HG02938 (cell line): Measurements from ENCODE around the gene CMTM8.

Experiments
- ATAC-seq: cut with Tn5 transposase; IDR thresholded peaks from one replicate; pipeline ENCODE4 v1.9.1; 2021; ENCODE audit warnings: mild to moderate bottlenecking, moderate library complexity; ENCODE audit not compliant: unreplicated experiment

CMTM8 gene

DNA sequence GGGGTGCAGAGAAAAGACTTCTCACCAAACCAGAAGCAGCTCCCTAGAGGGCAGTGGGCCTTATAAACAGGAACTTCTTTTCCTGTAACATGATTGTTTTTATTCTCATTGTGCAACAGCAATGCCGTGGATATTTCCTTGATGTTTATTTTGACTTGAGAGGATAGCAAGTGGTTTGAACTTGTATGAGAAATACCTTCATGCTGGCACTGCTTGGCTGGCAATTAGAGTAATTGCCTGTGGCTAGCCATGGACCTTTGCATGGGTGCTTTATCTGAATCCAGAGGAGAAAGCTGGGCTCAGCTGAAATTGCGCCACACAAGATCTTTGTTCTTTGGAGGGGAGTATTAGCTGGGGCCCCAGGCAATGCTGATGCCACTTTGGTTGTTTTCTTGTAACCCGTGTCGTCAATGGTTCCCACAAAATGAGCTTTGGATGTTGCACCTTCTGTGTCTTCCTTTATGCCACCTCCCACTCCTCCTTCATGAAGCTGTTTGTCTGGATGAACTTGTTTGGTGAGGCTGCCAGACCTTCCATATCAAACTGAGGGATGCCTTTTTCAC is 37.9 kb downstream of the CMTM8 start:
- ATAC-seq, result no peak

DNA sequence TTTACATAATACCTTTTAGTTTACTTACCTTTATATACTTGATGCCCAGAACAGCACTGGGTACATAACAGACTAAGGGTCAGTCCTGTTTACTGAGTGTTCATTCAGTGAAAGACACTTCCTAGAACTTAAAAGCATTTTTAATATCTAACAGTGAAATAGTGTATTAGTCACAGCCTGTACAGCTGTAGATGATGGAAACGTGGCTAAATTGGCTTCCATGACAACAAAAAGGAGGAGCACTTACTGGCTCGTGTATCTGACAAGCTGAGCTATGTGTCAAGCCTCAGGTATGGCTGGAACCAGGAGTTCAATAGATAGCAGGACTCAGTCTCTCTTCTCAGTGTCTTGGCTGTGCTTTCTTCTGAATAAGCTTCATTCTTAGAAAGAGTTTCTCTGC is 40.2 kb downstream of the CMTM8 start:
- no peak for ATAC-seq

DNA sequence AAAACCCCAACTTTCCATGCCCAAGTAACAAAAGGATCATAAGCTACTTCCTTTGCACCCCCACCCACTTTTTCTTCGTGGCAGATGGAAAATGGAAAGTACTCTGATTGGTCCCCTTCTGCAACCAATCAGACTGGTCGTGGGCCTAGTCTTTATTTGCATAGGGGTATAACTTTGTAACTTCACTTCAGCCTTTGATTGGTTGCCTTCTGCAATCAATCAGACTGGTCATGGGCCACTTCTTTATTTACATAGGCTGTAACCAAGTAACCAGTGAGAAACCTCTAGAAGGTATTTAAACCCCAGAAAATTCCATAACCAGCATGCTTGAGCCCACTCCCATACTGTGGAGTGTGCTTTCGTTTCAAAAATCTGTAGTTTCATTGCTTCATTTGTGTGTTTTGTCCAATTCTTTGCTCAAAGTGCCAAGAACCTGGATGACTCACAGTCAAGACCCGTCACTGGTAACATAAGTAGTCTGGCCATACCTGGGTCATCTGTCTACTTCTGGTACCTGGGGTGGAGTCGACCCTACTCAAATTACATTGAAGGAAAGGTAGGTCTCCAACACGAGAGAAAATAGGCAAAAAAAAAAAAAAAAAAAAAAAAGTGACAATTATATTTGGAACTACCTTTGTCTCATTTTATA is 41.9 kb downstream of the CMTM8 start:
- ATAC-seq, result no peak

DNA sequence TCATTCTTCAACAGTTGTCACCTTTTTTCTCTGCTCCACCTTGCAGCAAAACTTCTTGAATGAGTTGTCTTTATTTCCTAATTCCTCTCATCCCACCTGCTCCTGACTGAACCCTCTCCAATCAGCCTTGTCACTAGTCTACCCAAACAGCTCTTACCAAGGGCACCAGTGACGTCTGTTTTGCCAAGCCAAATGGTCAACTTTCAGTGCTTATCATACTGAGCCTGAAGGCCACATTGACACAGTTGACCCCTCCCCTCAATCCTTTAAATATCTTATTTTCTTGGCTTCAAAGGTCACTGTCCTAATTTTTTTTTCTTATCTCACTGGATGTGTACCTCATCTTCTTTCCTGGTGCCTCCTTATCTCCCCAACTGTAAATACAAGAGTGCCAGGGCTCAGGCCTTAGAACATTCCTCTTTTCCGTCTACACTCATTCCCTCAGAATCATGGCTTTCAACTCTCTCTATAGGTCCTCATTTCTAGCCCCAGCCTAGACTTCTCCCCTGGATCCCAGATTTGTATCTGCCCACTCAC is 43.2 kb downstream of the CMTM8 start:
- no peak for ATAC-seq

DNA sequence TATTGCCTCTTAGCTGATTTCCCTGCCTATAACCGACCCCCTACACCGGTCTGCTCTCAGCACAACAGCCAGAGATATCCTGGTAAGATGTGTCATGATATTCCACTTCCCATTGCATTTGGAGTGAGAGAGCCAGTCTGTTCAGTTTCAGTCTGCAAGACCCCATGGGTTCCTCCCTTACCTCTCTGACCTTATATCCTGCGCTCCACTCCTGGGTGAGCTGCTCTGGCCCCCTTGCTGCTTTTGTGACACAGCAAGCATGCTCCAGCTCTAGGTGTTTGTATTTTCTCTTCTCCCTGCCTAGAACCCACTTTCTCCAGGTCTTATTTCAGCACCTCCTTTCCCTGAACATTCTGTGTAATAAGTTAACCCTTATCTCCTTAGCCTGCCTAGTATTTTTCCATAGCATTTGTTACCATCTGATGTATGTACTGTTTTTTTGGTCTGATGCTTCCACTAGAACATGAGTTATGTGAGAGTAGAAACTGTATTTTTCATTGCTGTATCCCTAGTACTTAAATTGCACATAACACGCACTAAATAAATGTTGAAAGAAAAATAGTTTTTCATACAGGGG is 44.2 kb downstream of the CMTM8 start:
- ATAC-seq, result no peak

DNA sequence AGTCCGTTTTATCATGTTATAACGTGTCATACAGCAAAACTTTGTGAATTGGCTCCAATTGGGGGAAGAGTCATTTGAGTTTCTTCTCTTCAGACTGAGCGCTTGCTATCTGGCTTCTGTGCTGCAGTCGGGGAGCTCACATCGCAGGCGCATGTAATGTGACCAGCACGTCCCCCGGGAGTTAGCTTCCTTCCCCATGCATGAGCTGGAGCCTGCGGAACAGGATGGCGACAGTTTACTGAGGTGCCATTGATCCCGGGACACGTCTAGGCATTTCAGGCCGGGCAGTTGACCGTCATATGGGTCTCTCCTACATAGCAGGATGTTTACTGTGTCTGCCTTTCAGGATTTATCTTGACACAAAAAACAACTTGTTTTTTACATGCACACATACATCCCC is 44.8 kb downstream of the CMTM8 start:
- no peak for ATAC-seq

DNA sequence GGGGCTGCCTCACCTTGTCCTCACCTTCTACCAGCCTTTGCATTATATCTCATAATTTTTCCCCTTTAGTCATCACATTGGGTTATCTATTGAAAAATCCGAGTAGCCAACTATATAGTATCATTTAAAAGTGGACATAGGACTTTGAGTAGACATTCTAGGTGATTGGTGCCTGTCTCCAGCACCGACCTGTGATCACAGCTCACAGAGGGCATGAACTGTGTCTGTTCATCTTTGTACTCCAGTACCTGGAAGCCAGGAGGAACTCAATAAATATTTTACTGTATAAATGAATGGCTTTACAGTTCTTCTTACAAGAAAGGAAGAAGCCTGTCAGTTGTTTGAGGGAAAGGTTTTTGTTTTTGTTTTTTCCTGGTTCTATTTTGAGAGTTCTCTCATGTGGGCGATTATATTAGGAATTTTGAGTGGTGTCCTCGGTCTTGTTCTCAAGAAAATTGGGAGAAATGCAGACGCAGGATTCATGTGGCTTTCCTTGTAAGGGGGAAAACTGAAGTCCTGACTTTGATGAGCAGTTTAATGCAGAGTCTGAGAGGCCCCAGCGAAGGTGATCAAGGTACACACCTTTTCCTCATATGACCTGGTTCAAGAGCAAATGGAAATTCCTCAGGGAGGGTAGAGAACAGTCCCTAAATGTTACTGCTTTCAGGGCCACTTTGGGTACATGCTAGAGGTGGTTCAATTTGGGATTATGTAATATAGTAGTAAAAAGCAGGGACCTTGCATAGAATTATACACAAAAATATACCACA is 46.1 kb downstream of the CMTM8 start:
- ATAC-seq, result no peak

DNA sequence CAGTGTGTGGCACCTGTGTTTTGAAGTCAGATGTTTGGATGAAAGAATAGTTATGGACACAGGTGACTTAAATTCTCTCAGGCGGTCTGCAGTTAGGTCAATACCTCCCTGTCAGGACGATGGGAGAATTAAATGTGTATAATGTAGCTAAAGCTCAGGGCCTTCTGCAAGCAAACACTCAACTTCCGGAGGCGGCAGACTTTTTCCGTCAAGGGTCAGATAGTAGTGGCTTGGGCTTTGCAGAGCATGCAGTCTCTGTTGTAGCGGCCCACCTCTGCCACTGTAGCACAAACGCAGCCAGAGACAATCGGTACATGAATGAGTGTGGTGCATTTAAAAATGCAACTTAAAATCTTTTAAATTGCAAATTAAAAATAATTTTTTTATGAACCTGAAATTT is 47.4 kb downstream of the CMTM8 start:
- no peak for ATAC-seq

DNA sequence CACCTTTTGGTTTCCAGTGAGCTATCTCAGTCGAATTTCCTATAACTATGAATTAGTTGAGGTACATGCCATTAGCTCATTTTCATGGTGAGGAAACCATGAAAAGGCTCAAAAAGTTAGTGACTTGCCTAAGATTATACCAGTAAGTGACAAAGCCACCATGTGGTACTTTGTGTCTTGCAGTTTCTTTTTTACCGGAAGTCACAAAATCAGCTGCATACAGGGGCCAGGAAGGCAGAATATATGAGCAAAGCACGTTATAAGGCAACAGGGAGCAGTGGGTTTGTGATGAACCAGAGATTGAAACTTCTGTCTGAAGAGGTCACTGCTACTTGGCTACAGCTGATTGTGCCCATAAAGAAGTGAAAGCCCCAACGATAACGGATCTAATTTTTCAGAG is 50.3 kb downstream of the CMTM8 start:
- no peak for ATAC-seq

DNA sequence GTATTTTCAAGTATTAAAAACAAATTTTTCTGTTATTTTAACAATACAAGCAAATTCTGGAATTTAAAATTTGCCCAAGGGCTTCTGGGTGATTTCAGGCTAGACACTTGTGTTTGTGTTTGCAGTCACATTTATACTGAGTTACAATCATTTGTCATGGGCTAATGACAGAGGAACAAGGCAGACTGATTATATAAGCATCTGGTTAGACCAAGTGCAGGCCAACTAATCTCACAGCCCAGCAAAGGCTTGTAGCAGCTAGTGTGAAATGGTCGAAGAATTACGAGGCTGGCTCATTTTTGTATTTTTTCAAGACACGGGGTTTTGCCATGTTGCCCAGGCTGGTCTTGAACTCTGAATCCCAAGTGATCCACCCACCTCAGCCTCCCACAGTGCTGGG is 52.1 kb downstream of the CMTM8 start:
- no peak for ATAC-seq

DNA sequence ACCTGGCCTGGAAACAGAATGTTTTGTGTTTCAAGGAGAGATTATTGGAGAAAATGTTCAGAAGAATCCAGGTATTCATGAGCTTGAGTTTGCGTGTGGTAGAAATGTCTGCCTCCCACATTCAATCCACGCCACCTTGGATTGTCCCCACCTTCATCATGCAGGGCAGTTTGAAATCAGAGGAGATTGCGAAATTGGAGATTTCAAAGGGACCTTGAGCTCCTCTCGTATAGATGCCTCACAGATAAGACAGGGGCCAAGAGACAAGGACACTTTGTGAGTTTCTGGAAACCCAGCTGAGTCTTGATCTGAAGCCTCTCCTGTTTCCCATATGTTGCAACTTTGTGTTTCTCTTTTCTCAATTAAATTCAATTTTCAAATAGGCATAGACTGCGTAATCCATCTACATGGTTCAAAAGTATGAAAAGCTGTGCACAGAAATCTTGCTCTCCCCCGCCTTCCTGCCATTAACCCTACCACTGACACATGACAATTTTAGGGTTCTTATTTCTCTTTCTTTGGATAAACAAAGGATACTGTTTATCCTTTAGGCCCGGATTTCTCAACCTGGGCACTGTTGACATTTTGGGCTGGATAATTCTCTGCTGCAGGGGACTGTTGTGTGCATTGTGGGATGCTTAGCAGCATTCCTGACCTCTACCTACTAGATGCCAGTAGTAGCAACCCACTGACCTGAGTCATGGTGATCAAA is 53.8 kb downstream of the CMTM8 start:
- ATAC-seq, result no peak

DNA sequence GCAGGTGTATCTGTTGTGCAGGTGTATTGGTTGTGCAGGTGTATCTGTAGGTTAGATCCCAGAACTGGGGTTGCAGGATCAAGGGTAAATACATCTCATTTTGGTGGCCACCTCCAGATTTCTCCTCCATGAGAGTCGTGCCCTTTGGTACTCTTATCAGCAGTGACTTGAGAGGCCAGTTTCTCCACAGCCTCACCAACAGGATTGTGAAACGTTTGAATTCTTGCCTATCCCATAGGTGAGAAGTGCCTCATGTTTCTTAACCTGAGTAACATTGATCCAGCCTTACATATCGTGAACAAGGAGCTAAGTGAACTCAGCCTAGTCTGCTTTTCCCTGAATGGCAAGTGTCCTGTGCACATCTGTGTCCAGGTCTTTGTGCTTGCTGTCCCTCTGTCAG is 55.4 kb downstream of the CMTM8 start:
- no peak for ATAC-seq

DNA sequence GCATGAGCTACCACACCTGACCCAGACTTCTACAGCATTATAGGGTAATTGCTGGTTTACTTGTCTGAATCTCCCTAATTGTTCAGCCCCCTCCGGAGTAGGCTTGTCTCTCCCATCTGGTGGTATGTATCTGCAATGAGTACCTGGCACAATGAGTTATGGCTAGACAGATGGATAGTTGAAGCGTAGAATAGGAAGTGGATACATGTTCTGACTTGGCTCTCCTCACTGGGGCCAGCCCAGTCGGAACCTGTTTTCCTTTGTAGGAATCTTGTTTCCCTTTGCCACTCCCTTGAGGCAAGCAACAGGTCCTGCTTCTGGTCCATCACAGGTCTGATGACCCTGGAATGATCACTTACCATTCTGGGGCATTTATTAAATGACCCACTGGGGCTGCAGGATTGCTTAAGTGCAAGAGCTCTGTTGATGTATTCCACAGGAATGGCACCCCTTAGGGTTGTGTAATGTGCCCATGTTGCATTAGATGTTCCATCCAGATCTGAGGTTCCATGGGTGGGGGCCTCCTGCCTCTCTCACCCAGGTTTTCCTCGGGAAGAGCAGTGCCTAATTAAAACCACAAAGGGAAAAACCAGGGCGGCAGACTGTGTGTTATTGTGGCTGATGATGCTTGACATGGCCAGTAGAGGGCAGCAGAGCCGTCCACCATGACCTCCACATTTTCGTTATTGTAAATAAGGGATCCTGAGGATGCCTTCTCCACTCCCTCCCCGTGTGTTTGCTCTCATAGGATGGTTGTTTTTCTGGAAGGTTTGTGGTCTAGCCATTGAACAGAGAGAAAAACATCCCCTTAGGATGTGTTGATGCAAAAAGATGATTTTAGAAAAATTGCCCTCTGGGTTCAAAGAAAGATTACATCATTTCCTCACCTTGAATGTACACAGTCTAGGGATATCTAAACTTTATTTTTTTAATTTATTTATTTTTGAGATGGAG is 58.0 kb downstream of the CMTM8 start:
- ATAC-seq, result peak; percentile 71

DNA sequence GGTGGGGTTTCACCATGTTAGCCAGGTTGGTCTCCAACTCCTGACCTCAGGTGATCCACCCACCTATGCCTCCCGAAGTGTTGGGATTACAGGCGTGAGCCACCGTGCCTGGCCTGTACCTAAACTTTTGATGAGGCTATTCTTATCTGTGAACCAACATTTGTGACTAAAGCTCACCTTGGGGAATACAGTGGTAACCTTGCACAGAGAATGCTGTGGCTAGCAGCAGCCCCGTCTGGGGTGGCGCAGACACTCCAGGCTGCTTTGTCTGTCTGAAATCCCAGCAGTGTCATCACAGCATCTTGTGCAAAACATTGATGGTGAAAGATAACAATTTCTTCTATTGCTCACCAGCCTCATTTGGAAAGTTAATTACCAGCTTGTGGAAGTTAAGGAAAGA is 58.9 kb downstream of the CMTM8 start:
- ATAC-seq, result no peak

DNA sequence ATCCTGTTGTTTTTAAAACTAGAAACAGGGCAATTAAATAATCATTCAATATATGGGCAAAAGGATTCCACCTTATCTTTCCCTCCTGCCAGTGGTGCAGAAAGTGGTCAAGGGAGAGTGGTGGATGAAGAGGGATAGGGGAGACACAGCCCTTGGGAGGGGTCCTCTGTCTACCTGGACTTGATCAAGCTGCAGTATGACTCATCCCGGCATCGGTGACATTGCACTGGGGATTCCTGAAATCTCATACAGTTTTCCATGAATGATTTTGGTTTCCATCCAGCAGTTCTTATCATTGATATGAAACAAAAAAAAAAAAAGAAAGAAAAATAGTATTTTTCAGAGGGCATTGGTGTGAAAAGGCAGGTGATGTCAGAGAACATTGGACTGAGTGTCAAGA is 62.9 kb downstream of the CMTM8 start:
- no peak for ATAC-seq

DNA sequence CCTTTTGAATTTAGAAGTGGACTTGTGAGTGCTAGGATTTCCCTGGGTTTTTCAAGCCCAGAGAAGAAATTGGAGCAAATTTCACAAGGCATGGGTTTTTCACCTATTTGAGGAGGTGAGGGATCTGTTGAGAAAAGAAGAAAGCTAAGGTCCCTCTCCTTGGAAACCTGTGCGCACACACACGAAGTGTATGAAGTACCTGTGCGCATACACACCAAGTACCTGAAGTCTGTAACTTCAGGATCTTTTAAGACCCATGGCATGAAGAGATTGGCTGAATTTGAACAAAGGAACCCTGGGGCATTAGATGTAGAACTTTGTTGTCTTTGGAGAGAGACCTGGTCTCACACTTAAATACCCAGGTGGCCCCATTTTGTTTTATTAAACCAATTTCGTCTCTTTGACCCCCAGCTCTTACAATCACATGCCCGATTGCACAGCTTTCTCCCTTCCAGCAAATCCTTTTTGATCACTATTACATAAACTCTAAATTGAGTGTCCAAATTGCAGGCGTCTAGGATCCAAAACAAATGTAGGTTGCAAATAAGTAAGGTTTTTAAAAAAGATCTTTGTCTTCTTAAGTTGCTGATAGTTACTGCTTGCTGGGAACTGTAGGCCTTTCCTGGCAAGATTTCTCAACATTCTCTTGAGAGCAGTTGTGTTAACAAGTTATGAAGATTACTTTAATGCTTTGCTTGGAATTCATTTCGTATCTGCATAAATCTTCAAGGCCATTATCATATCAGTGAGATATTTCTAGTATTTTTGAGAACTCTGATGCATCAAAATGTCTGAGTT is 64.3 kb downstream of the CMTM8 start:
- ATAC-seq, result no peak

DNA sequence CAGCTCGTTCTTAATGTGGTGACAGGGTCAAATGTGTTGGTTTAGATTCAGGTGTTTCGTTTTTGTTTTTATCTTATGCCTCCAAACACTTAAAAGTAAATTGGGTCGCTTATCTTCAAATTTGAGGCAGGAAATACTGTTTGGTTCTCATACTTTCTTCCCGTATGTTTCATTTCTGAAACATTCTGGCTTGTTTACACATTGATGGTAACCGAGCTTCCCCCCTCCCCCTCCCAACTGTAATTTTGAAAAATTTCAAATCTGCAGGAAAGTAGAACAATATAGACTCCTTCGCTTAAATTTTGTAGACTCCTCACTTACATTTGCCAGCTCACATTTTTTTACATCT is 64.9 kb downstream of the CMTM8 start:
- ATAC-seq, result no peak

DNA sequence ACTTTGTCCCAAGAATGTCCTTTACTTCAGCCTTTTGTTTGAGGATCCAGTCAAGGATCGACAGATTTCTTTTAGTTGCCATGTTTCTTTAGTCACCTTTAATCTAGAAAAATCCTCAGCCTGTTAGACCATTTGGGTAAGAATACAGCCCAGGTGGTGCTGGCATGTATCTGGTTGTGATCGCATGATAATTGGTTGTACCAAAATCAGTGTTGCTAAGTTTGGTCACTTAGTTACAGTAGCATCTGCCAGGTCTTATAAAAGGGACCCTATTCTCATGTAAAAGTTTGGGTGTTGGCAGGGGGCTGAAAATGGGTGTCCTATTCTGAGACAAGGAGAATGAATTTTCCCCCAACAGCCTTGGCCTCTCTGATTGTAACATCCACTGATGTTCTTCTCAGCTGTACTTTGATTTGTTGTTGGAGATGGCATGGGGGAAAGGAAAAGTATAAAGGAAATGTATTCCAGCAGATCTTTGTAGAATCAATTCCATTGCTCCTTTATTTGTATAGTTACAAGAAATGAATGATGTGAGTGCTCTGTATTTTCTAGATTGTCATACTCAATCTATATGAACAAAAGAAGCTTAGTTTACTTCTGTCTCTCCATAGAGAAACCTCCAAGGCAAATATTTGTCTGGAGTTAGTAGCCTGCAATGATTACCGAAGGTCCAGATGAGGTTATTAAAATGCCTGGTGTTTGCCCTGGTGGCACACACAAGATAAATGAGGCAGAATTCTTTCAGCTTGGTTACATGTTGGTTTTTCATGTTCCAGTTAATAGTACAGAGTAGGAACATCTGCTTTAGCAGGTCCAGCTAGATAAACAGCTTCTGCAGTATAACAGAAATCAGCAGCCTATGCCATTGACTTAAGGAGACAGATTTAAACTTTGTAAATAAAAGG is 65.7 kb downstream of the CMTM8 start:
- ATAC-seq, result no peak
